GM12874 (cell line): ENCODE data around the gene PRTFDC1.

Source experiments
- TF ChIP-seq, protein P1 (sequence below): IDR thresholded peaks from 2 replicates; pipeline ENCODE4 v1.5.1; 2011; ENCODE audit warnings: low read depth, mild to moderate bottlenecking, control low read depth, low read length, moderate library complexity; ENCODE audit not compliant: insufficient read depth

Gene PRTFDC1

GRCh38 chr10:24865783-24866182 is 86.6 kb downstream of the PRTFDC1 start:
- TF ChIP-seq, protein P1, sequence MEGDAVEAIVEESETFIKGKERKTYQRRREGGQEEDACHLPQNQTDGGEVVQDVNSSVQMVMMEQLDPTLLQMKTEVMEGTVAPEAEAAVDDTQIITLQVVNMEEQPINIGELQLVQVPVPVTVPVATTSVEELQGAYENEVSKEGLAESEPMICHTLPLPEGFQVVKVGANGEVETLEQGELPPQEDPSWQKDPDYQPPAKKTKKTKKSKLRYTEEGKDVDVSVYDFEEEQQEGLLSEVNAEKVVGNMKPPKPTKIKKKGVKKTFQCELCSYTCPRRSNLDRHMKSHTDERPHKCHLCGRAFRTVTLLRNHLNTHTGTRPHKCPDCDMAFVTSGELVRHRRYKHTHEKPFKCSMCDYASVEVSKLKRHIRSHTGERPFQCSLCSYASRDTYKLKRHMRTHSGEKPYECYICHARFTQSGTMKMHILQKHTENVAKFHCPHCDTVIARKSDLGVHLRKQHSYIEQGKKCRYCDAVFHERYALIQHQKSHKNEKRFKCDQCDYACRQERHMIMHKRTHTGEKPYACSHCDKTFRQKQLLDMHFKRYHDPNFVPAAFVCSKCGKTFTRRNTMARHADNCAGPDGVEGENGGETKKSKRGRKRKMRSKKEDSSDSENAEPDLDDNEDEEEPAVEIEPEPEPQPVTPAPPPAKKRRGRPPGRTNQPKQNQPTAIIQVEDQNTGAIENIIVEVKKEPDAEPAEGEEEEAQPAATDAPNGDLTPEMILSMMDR, result no peak

DNA sequence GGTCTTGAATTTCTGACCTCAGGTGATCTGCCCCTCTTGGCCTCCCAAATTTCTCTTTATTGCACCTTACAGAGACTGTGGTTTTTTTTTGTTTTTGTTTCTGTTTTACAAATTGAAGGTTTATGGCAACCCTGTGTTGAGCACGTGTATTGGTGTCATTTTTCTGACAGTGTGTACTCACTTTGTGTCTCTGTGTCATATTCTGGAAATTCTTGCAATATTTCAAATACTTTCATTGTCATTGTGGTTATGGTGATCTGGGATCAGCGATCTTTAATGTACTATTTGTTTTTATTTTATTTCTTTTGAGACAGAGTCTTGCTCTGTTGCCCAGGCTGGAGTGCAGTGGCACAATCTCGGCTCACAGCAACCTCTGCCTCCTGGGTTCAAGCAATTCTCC is 89.8 kb downstream of the PRTFDC1 start:
- TF ChIP-seq, protein P1, result no peak

DNA sequence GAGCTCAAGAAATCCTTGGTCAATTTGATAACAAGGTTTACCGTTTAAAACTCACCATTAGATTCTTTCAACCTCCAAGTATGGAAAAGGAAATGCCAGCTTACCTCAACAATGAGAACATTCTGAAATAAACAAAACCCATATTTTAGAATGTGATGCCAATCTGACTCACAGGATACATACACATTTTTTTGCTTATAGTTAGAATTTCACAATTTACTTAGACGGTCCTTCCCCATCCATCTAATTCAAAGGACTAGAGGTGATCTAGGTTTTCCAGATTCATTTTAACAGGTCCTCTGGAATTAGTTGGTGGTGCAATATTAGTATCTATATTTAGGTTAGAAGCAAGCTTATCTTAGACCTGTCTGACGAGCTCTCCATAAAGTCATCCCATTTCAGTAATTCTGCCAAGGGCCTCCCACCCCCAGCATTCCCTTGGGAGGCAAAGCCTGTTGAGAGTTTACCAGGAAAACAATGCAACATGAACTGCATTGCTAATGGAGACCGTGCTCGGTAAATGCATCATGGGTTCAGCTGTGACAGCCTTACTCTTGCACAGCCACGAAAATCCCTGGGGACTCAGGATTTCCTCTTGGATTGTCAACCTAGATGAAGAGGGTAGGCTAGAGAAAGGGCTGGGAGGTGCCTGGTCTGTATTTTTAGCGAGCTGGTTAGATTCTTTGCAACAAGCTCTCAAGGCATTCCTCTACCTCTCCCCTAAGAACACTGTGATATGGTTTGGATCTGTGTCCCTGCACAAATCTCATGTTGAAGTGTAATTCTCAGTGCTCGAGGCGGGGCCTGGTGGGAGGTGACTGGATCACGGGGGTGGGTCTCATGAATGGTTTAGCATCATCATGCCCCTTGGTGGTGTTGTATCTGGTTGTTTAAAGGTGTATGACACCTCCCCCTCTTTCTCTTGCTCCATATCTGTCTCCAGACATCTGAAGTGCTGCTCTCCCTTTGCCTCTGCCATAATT is 93.8 kb downstream of the PRTFDC1 start:
- TF ChIP-seq, protein P1, result no peak

DNA sequence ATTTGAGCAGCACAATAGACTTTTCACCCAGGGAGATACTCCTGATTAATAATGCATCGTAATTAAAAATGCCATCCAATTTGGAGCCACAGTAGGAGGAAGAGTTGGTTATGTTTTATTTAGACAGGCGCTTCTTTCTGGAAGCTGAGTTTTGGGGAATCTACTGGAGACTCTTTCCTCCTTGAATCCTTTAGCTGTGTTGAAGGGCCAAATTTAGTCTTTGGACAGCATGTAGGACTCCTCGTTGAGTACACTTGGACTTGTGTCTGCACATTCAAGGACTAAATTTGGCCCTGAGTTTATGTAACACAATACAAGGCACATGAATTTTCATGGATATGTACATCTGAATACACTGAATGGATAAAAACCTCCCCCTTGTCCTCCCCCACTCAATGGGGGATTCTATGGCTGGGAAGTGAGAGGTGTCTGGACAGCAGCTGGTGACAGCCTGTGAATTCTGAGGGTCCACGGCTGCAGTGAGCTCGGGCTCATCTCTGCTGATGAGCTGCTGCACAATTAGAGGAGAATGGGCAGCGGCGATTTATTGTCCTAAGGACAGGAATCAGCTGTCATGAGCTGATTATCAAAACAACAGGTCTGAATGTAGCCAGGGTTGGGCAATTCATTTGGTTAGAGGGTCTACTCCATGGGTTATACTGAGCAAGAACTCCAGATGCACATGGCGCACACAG is 95.2 kb downstream of the PRTFDC1 start:
- TF ChIP-seq, protein P1, result no peak

DNA sequence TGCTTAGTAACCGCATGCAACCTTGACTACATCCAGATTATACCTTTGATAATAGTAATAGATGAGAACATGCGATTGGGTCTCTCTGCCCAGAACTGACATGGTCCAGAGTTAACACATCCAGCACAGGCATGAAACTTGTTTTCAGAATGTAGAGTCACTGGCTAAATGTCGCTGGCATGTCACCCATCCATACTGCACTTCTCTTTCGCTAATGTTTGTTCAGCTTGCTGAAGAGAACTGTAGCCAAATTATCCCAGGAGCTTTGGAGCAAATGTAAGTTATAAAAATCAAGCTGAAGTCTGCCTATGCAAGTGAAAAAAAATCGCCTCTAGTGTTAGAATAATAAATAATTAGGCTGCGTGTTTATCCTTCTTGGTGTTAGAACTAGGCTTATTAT is 98.2 kb downstream of the PRTFDC1 start:
- TF ChIP-seq, protein P1, result no peak

DNA sequence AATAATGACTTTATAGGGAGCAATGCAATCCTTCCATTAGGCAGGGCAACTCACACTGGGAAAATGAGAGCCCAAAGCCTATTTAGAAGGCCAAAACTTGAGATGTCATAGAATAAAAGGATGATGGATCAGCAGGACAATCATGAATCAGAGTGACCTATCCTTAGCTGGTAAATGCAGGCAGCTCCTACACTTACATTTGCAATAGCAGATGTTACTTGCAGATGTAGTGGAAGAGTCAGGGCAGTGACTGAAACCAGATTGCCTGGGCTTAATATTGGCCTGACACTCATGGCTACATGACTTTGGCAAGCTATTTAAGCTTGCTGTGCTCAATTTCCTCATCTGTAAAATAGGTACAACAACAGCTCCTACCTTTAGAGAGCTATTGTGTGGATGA is 98.7 kb downstream of the PRTFDC1 start:
- TF ChIP-seq, protein P1, result no peak

DNA sequence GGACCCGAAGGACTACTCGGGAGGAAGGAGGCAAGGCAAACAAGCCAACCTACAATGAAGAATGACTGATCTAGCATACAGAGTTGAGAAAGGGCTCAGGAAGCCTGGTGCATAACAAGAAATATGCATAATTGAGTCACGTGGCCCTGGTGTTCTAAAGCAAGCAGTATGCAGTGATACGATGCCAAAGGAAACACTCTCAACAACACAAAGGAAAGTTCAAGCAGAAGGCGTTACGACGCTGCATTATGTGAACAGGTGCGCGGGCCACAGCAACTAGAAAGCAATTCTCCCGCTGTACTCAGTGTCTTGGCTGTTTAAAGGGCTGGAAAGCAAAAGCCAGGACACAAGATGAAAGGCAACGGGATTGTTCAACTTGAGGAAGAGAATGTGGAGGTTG is 100.8 kb downstream of the PRTFDC1 start:
- TF ChIP-seq, protein P1, result no peak
